Pulmonary artery endothelial cell (primary cell): ENCODE measurements around the gene SYT17. TPM values are rescaled to one million over a fixed set of nuclear protein-coding genes. Genes with fewer than 3 reads are reported as not detected.

Source experiments
- DNase-seq: peaks from one replicate; pipeline ENCODE4 v3.0.0-alpha.2; 2011; ENCODE audit warnings: low read depth, low spot score
- total RNA-seq: library from RNA; depleted of rRNA; stranded (reverse); fragments of >200 nt; gene quantifications from 2 replicates; pipeline ENCODE4 v1.2.3, GENCODE V29; 2014

SYT17 gene
- total RNA-seq, 1 donor from 2014 or later: 0.59 TPM

- no peak for DNase-seq
These were observed 47.7 kb downstream of the SYT17 start for GRCh38 chr16:19215705-19216104.

- no peak for DNase-seq
These were observed 50.5 kb downstream of the SYT17 start for GRCh38 chr16:19218581-19218980.

GRCh38 chr16:19219836-19220235 lies 51.8 kb downstream of the SYT17 start:
- no peak for DNase-seq

- DNase-seq: no peak
These were observed 55.5 kb downstream of the SYT17 start for GRCh38 chr16:19223235-19224170.

GRCh38 chr16:19225651-19226050 lies 57.6 kb downstream of the SYT17 start:
- no peak for DNase-seq

- DNase-seq: no peak
These were observed 59.6 kb downstream of the SYT17 start for GRCh38 chr16:19227643-19228042.

- DNase-seq: no peak
These were observed 60.0 kb downstream of the SYT17 start for GRCh38 chr16:19228052-19228451.

GRCh38 chr16:19228575-19228974 lies 60.5 kb downstream of the SYT17 start:
- DNase-seq: no peak

GRCh38 chr16:19230575-19230974 lies 62.5 kb downstream of the SYT17 start:
- no peak for DNase-seq

GRCh38 chr16:19231881-19232280 lies 63.8 kb downstream of the SYT17 start:
- DNase-seq: no peak

GRCh38 chr16:19232988-19233387 lies 64.9 kb downstream of the SYT17 start:
- no peak for DNase-seq

GRCh38 chr16:19235478-19235877 lies 67.4 kb downstream of the SYT17 start:
- DNase-seq: no peak

GRCh38 chr16:19235886-19236285 lies 67.8 kb downstream of the SYT17 start:
- no peak for DNase-seq

GRCh38 chr16:19236561-19237209 lies 68.6 kb downstream of the SYT17 start:
- DNase-seq: no peak

- no peak for DNase-seq
These were observed 70.4 kb downstream of the SYT17 start for GRCh38 chr16:19238406-19238805.

GRCh38 chr16:19239511-19240155 lies 71.6 kb downstream of the SYT17 start:
- DNase-seq: no peak

- no peak for DNase-seq
These were observed 72.5 kb downstream of the SYT17 start for GRCh38 chr16:19240494-19240893.

GRCh38 chr16:19241512-19241911 lies 73.5 kb downstream of the SYT17 start:
- DNase-seq: no peak

GRCh38 chr16:19242186-19242585 lies 74.1 kb downstream of the SYT17 start:
- DNase-seq: no peak

- DNase-seq: no peak
These were observed 75.0 kb downstream of the SYT17 start for GRCh38 chr16:19242987-19243575.

GRCh38 chr16:19245326-19245925 lies 77.4 kb downstream of the SYT17 start:
- no peak for DNase-seq
